ENCODE data around the gene AFF3. TPM values are rescaled to one million over a fixed set of nuclear protein-coding genes. Genes with fewer than 3 reads are reported as not detected.

The AFF3 gene
- total RNA-seq, 4 donors from 2014 or later = 2.1 to 7.3 (median 3.5) TPM

DNA sequence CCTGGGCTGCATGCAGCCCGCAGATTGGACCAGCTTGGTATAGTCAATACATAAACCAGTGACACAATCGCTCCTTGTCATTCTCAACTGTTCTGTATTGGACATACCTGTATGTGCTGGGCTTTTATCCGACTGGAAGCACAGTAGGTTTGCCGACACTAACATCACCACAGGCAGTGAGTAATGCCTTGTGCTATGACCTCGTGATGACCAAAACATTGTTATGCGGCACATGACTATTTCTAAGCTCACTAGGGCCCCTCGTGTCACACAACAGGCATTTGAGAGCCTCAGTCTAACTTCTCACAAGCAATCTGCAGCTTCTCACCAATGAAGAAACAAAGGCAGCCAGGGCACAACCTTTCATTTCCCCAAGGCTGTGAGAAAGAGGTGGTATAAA, 320.8 kb downstream of the AFF3 start:
- intact Hi-C loops (cut with DNase I; ENCODE audit: low total_unique reads) = no loop called here
- 88 to 95% methylated on average over 7 of the region's 7 CpGs for WGBS, 2 donors
- H3K4me3 ChIP-seq (ENCODE audit: low read depth, poor library complexity, severe bottlenecking) = no peak overlapping the region
- TF ChIP-seq, protein P1, sequence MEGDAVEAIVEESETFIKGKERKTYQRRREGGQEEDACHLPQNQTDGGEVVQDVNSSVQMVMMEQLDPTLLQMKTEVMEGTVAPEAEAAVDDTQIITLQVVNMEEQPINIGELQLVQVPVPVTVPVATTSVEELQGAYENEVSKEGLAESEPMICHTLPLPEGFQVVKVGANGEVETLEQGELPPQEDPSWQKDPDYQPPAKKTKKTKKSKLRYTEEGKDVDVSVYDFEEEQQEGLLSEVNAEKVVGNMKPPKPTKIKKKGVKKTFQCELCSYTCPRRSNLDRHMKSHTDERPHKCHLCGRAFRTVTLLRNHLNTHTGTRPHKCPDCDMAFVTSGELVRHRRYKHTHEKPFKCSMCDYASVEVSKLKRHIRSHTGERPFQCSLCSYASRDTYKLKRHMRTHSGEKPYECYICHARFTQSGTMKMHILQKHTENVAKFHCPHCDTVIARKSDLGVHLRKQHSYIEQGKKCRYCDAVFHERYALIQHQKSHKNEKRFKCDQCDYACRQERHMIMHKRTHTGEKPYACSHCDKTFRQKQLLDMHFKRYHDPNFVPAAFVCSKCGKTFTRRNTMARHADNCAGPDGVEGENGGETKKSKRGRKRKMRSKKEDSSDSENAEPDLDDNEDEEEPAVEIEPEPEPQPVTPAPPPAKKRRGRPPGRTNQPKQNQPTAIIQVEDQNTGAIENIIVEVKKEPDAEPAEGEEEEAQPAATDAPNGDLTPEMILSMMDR (IDR thresholded peaks at IDR 0.05) = no peak
- TF ChIP-seq POLR2A (IDR thresholded peaks at IDR 0.05) = no peak
- DNase-seq (ENCODE audit: low spot score in 2 of 2) = no peak

DNA sequence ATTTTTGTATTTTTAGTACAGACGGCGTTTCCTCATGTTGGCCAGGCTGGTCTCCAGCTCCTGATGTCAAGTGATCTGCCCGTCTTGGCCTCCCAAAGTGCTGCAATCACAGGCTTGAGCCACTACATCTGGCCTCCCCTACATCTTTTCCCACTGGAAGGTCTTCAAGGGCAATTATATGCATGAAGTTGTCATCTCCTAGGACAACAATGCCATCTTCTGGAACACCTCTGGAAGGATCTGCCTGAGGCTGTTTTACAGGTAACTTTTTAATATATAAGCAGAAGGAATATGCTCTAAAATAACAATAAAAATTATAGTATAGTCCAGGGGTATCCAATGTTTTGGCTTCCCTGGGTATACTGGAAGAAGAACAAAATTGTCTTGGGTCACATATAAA, 321.4 kb downstream of the AFF3 start:
- intact Hi-C loops (cut with DNase I; ENCODE audit: low total_unique reads) = no loop called here
- no peak for DNase-seq (ENCODE audit: low spot score in 2 of 2)
- TF ChIP-seq, protein P1 (IDR thresholded peaks at IDR 0.05) = no peak
- TF ChIP-seq POLR2A (IDR thresholded peaks at IDR 0.05) = no peak
- H3K4me3 ChIP-seq (ENCODE audit: low read depth, poor library complexity, severe bottlenecking) = no peak overlapping the region
- 87 to 100% methylated on average over 3 of the region's 3 CpGs for WGBS, 2 donors

DNA sequence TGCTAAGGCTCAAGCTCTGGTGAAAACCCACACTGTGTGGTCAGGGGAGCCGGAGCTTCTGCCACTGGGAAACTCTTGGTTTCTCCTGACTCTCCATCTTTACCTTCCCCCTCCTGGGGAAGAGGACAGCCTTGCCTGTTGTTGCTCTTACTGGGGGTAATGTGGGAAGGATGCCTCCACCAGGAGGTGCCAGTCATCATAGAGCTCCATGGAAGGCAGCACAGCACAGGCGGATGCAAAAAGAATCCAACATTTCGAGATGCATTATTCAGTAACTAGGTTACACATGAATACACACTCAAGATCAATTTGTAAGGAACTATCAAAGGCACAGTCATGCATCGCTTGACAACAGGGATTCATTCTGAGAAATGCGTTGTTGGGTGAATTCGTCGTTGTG, 322.6 kb downstream of the AFF3 start:
- DNase-seq (ENCODE audit: low spot score in 2 of 2) = no peak
- TF ChIP-seq, protein P1 (IDR thresholded peaks at IDR 0.05) = no peak
- TF ChIP-seq POLR2A (IDR thresholded peaks at IDR 0.05) = no peak
- intact Hi-C loops (cut with DNase I; ENCODE audit: low total_unique reads) = no loop called here
- no peak overlapping the region for H3K4me3 ChIP-seq (ENCODE audit: low read depth, poor library complexity, severe bottlenecking)
- WGBS, 2 donors = 95% methylated on average over 7 of the region's 7 CpGs

DNA sequence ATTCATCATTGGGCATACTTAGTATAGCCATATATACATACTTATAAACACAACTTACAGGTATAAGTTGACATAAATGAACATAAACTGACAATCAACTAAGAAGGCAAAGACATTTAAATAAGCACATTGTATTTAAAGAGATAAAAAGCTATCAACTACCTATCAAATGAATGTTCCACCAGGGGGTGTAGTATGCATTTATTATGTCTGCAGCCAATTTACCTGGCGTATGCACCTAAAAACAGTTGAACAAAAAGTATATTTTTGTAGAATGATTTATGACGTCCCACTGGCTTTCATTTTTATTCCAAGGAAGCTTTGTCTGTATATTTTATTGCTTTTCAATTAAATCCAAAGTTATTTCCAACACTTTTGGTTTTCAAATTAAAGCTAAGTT, 323.5 kb downstream of the AFF3 start:
- WGBS, 2 donors = 58 to 60% methylated on average over 2 of the region's 2 CpGs
- intact Hi-C loops (cut with DNase I; ENCODE audit: low total_unique reads) = no loop called here
- no peak for DNase-seq (ENCODE audit: low spot score in 2 of 2)
- no peak overlapping the region for H3K4me3 ChIP-seq (ENCODE audit: low read depth, poor library complexity, severe bottlenecking)
- TF ChIP-seq, protein P1 (IDR thresholded peaks at IDR 0.05) = no peak
- TF ChIP-seq POLR2A (IDR thresholded peaks at IDR 0.05) = no peak

DNA sequence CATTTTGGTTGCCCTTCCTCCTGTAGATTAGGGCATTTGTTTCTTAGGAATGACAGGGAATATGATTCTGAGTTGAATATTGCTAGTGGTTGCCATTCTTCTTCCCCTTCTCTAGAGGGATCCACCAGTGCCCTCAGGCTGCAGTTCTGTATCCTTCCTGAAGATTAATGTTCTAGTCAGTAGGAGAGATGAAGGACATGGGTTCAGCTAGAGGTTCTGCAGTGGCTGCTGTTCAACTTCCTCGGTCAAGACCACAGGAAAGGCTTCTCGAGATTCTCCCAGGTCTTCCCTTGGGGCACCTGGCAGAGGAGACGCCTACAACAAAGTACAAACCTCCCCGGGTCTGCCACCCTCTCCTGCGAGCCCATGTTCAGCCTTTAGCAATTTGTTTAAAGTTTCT, 325.5 kb downstream of the AFF3 start:
- no peak for DNase-seq (ENCODE audit: low spot score in 2 of 2)
- TF ChIP-seq POLR2A (IDR thresholded peaks at IDR 0.05) = no peak
- TF ChIP-seq, protein P1 (IDR thresholded peaks at IDR 0.05) = no peak
- 69 to 80% methylated on average over 5 of the region's 5 CpGs for WGBS, 2 donors
- intact Hi-C loops (cut with DNase I; ENCODE audit: low total_unique reads) = no loop called here
- H3K4me3 ChIP-seq (ENCODE audit: low read depth, poor library complexity, severe bottlenecking) = no peak overlapping the region

DNA sequence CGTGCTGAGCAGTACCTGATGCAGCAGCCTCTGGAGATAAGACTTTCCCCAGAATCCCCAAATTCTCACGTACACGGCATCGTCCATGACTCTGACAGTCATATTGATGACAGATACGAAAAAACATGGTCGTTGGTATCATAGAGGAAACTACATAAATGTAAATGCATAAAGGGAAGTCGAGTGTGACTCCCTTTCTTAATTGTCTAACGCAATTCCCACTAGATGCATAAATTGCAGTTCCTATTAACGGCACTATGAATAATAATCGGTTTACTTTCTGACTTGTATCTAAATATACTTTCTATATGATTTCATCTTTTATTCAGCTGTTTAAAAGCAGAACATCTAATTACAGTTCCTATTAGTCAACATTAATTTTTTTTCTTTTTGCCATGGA, 330.0 kb downstream of the AFF3 start:
- intact Hi-C loops (cut with DNase I; ENCODE audit: low total_unique reads) = no loop called here
- H3K4me3 ChIP-seq (ENCODE audit: low read depth, poor library complexity, severe bottlenecking) = no peak overlapping the region
- TF ChIP-seq POLR2A (IDR thresholded peaks at IDR 0.05) = no peak
- TF ChIP-seq, protein P1 (IDR thresholded peaks at IDR 0.05) = no peak
- DNase-seq (ENCODE audit: low spot score in 2 of 2) = no peak
- WGBS, 2 donors = 74 to 75% methylated on average over 10 of the region's 10 CpGs

Measured in lower leg skin (tissue), 4 donors.